Omental fat pad (tissue), 4 donors: Measurements from ENCODE around the gene CDK10. TPM values are rescaled to one million over a fixed set of nuclear protein-coding genes. Genes with fewer than 3 reads are reported as not detected.
"Not testable (repeated sequence)": the region's sequence is repeated elsewhere in the genome, so short reads cannot be mapped to it uniquely, and the experiment has no call there.

Experiments used
- ATAC-seq: fragments of 150-250 bp; one replicate; pipeline ENCODE4 v1.9.1; 2016; ENCODE audit warnings: mild to moderate bottlenecking, moderate library complexity; ENCODE audit not compliant: low FRiP score
- DNase-seq: peaks from one replicate; pipeline ENCODE4 v3.0.0-alpha.2; 2019; ENCODE audit warnings: low spot score
- total RNA-seq, 4 donors: library from RNA; depleted of rRNA; stranded (reverse); fragments of >200 nt; gene quantifications; one replicate each; pipeline ENCODE4 v1.1.0, GENCODE V29; 2016
- TF ChIP-seq, protein P1 (sequence below), 3 donors: fragments of 450-650 bp; IDR thresholded peaks; one replicate each; pipeline ENCODE4 v1.5.1; 2016 to 2017; ENCODE audit warnings: antibody characterized with exemption in 3 of 3, mild to moderate bottlenecking in 3 of 3, moderate library complexity in 2 of 3

CDK10 gene
- total RNA-seq, 4 donors from 2014 or later = 32.1 to 46.8 (median 38.3) TPM

DNA sequence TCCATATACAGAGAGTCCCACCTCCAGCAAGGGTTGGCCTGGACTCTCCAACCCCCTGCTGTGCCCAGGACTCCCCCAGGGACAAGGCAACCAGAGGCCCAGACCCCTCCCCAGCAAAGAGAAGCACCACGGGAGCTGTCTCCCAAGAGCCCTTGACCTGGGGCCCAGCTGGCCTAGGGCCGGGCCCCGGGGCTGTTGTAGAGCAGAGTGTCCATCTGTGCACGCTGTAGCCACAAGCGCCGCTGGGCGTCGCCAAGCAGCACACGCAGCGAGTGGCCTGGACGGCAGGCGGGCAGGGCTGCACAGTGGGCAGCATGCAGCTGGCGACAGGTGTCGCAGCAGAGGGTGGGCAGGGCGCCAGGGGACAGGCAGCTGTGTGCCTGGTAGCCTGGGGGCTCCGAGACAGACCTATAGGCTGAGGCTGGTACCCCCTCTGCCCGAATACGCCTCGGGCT is 10.7 kb downstream of the CDK10 start:
- DNase-seq (no peak), ATAC-seq (no peak)
- TF ChIP-seq, protein P1, sequence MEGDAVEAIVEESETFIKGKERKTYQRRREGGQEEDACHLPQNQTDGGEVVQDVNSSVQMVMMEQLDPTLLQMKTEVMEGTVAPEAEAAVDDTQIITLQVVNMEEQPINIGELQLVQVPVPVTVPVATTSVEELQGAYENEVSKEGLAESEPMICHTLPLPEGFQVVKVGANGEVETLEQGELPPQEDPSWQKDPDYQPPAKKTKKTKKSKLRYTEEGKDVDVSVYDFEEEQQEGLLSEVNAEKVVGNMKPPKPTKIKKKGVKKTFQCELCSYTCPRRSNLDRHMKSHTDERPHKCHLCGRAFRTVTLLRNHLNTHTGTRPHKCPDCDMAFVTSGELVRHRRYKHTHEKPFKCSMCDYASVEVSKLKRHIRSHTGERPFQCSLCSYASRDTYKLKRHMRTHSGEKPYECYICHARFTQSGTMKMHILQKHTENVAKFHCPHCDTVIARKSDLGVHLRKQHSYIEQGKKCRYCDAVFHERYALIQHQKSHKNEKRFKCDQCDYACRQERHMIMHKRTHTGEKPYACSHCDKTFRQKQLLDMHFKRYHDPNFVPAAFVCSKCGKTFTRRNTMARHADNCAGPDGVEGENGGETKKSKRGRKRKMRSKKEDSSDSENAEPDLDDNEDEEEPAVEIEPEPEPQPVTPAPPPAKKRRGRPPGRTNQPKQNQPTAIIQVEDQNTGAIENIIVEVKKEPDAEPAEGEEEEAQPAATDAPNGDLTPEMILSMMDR (IDR thresholded peaks at IDR 0.05) = no peak

- DNase-seq (no peak), ATAC-seq (no peak)
- TF ChIP-seq, protein P1 (IDR thresholded peaks at IDR 0.05) = no peak
Observed at GRCh38 chr16:89697616-89698331, 11.3 kb downstream of the CDK10 start.

DNA sequence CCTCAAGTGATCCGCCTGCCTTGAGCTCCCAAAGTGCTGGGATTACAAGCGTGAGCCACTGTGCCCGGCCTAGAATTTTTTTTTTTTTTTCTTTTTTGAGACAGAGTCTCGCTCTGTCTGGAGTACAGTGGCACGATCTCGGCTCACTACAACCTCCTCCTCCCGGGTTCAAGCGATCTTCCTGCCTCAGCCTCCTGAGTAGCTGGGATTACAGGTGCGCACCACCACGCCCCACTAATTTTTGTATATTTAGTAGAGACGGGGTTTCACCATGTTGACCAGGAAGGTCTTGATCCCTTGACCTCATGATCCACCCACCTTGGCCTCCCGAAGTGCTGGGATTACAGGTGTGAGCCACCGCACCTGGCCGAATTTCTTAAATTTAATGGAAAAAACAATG is 12.2 kb downstream of the CDK10 start:
- ATAC-seq, DNase-seq: not testable (repeated sequence)

DNA sequence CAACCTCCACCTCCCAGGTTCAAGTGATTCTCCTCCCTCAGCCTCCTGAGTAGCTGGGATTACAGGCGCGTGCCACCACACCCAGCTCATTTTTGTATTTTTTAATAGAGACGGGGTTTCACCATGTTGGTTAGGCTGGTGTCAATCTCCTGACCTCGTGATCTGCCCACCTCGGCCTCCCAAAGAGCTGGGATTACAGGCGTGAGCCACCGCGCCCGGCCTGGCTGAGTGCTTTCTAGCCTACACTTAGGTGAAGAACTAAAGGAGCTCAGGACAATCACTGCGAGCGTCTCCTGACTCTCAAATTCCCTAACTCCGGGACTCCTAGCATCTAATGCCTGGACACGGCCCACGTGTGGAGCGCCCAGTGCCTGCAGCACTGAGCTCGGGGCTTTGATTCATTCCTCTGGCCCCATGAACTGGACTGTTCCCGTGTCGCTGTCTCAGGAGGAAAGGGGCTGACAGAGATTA is 13.2 kb downstream of the CDK10 start:
- ATAC-seq, DNase-seq: not testable (repeated sequence)

GRCh38 chr16:89700100-89700648 is 13.7 kb downstream of the CDK10 start:
- DNase-seq (peak; percentile 99), ATAC-seq (peak; percentile 79)
- TF ChIP-seq, protein P1 (IDR thresholded peaks at IDR 0.05) = peak in 1 of 3 donors; percentile 64

GRCh38 chr16:89700649-89701424 is 14.3 kb downstream of the CDK10 start:
- DNase-seq = no peak
- peak; percentile 17 for ATAC-seq

DNA sequence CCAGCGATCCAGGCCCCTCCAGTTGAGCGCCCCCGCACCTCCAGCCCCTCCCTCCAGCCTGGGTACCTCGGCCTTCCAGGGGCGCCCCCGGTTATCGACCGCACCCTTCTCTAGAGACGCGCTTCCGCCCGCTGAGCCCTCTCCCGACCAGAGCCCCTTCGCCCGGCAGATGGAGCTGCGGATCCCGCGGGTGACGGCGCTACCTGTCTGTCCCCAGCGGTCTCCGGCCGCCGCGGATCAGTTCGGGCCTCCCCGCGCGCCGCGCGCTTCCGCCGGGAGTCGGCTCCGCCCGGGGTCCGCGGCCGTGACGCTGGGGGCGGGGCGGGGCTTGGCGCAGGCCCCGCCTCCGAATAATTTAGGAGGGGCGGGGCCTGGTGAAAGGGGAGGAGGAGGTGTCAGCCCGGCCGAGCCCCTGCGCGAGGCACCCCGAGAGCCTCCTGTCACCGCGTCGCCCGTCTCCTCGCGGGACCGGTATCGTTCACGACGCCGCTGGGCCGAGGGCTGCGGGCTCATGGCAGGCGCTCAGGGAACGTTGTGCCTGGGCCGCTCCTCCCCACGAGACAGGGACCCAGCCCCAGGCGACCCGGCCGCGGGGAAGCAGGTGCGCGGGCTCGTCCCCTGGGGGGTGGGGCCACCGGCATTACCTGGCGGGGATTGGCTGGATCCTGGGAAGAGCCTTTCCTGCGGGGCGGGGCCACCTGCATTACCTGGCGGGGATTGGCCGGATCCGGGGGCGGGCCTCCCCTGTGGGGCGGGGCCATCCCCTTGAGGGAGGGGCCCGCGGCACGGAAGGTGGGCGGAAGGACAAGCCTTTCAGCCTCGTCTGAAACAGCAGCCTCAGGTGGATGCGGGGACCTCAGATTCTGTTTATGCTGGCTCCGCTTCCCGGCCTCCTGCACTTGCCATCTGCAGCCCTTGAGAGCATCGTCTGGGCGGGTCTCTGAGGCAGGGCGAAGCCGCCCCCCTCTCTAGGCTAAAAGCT is 15.2 kb downstream of the CDK10 start, which contains the start of gene SPATA2L:
SPATA2L (minus strand) TSS at position 281 of the 982 bp plus-strand sequence. CDS start 473 bp downstream, outside the sequence.
- ATAC-seq = peak; percentile 81
- TF ChIP-seq, protein P1 (IDR thresholded peaks at IDR 0.05) = no peak
- DNase-seq = peak; percentile 66

More at GRCh38 chr16:89700649-89701424, 14.3 kb downstream of the CDK10 start:
- TF ChIP-seq, protein P1 (IDR thresholded peaks at IDR 0.05) = no peak
